H1 (cell line): ENCODE results near the gene TNFAIP8. TPM values are rescaled to one million over a fixed set of nuclear protein-coding genes. Genes with fewer than 3 reads are reported as not detected.

ENCODE experiments used
- CTCF ChIA-PET: fragments of 300-600 bp; sonication (Branson Sonifier 250); formaldehyde crosslinking; loops from one replicate; lab custom pipeline; 2021; ENCODE audit not compliant: partially characterized antibody; lab: Charles Lee
- POLR2A ChIA-PET: fragments of 300-600 bp; sonication (Branson Sonifier 250); formaldehyde crosslinking; loops from one replicate; lab custom pipeline; 2021; ENCODE audit warnings: inconsistent platforms; ENCODE audit not compliant: partially characterized antibody; lab: Charles Lee
- DNase-seq, 2 experiments: peaks; one replicate each; pipeline versions ENCODE4 v3.0.0 to v3.0.0-alpha.2; 2010 to 2022; ENCODE audit warnings: low spot score in 2 of 2, low read depth in 1 of 2, mixed read lengths in 1 of 2
- FAIRE-seq: peaks from 2 replicates; lab custom pipeline; 2011; peaks lifted over from hg19 to GRCh38; lab: Jason Lieb, UNC
- H2AFZ ChIP-seq: 2 replicates; pipeline ENCODE4 v1.8.1; 2012; ENCODE audit warnings: low read length, inconsistent platforms
- H2AK5ac ChIP-seq: 2 replicates; pipeline ENCODE4 v1.6.1; 2013; ENCODE audit warnings: low read depth, low read length
- H2BK120ac ChIP-seq: replicated peaks from 2 replicates; pipeline ENCODE3; 2013; ENCODE audit warnings: low read depth, low read length, inconsistent platforms
- H2BK12ac ChIP-seq: 2 replicates; pipeline ENCODE4 v1.6.1; 2013; ENCODE audit warnings: low read depth, low read length
- H2BK15ac ChIP-seq: 2 replicates; pipeline ENCODE4 v1.6.1; 2013; ENCODE audit warnings: low read length
- H2BK20ac ChIP-seq: 2 replicates; pipeline ENCODE4 v1.6.1; 2013; ENCODE audit warnings: low read length
- H2BK5ac ChIP-seq: 2 replicates; pipeline ENCODE4 v1.6.1; 2013; ENCODE audit warnings: low read depth, low read length
- H3K14ac ChIP-seq: 2 replicates; pipeline ENCODE4 v1.6.1; 2013; ENCODE audit warnings: inconsistent platforms; ENCODE audit not compliant: insufficient read length
- H3K18ac ChIP-seq: 2 replicates; pipeline ENCODE4 v1.6.1; 2013; ENCODE audit warnings: low read length; ENCODE audit errors: extremely low read depth
- H3K23ac ChIP-seq: 2 replicates; pipeline ENCODE4 v1.6.1; 2013; ENCODE audit warnings: inconsistent platforms; ENCODE audit not compliant: insufficient read length
- H3K23me2 ChIP-seq: 2 replicates; pipeline ENCODE4 v1.6.1; 2013; ENCODE audit warnings: low read depth, low read length
- H3K27ac ChIP-seq: 2 replicates; pipeline ENCODE4 v1.6.1; 2011; ENCODE audit warnings: low read depth, low read length, inconsistent platforms
- H3K27me3 ChIP-seq, 4 experiments: replicated peaks in 1 of 4; 1 replicate in 1 of 4; 2 replicates in 3 of 4; pipeline versions ENCODE4 v1.6.1 to v1.8.1; 2011 to 2013; ENCODE audit warnings: low read length in 3 of 4, mild to moderate bottlenecking in 3 of 4, inconsistent platforms in 2 of 4, mixed read lengths in 2 of 4, moderate library complexity in 1 of 4; ENCODE audit not compliant: control insufficient read depth in 3 of 4, insufficient read depth in 3 of 4; ENCODE audit errors: extremely low read depth in 1 of 4
- H3K36me3 ChIP-seq, 4 experiments: 2 replicates each; pipeline versions ENCODE4 v1.6.1 to v1.8.1; 2011 to 2013; ENCODE audit warnings: mild to moderate bottlenecking in 4 of 4, low read length in 3 of 4, moderate library complexity in 2 of 4, control low read depth in 1 of 4, inconsistent platforms in 1 of 4; ENCODE audit not compliant: insufficient read depth in 4 of 4, control insufficient read depth in 2 of 4
- H3K4ac ChIP-seq: replicated peaks from 2 replicates; pipeline ENCODE3; 2013; ENCODE audit warnings: low read length, low read depth, mixed read lengths, inconsistent platforms; ENCODE audit not compliant: insufficient read length
- H3K4me1 ChIP-seq, 4 experiments: replicated peaks in 1 of 4; 1 replicate in 1 of 4; 2 replicates in 3 of 4; pipeline versions ENCODE4 v1.6.1 to v1.8.1; 2011 to 2013; ENCODE audit warnings: low read length in 3 of 4, inconsistent platforms in 2 of 4, mixed read lengths in 1 of 4; ENCODE audit not compliant: insufficient read depth in 4 of 4, control insufficient read depth in 3 of 4
- H3K4me2 ChIP-seq, 2 experiments: 2 replicates each; pipeline versions ENCODE4 v1.6.1 to v1.8.1; 2011 to 2013; ENCODE audit warnings: low read depth in 2 of 2, low read length in 2 of 2, control low read depth in 1 of 2, inconsistent platforms in 1 of 2, mild to moderate bottlenecking in 1 of 2; ENCODE audit not compliant: insufficient read depth in 1 of 2
- H3K4me3 ChIP-seq, 4 experiments: fragments of 200-600, 300-600 bp in 1 of 4; sonication (generic), shearing (Covaris generic), sonication (Bioruptor Twin) in 1 of 4; 2 replicates each; pipeline versions ENCODE4 v1.5.1 to v1.8.1; 2011 to 2016; ENCODE audit warnings: low read length in 4 of 4, low read depth in 3 of 4, control low read depth in 2 of 4, inconsistent platforms in 2 of 4, mild to moderate bottlenecking in 2 of 4, mixed read lengths in 1 of 4, moderate library complexity in 1 of 4; ENCODE audit not compliant: insufficient read depth in 2 of 4; ENCODE audit errors: extremely low read depth in 1 of 4
- H3K56ac ChIP-seq: replicated peaks from 2 replicates; pipeline ENCODE3; 2013; ENCODE audit warnings: low read depth, mild to moderate bottlenecking, mixed read lengths, low read length, inconsistent platforms; ENCODE audit not compliant: insufficient read length
- H3K79me1 ChIP-seq: 2 replicates; pipeline ENCODE4 v1.6.1; 2013; ENCODE audit warnings: low read depth, low read length, control low read depth
- H3K79me2 ChIP-seq, 2 experiments: 2 replicates each; pipeline versions ENCODE4 v1.6.1 to v1.8.1; 2012 to 2013; ENCODE audit warnings: low read length in 2 of 2, mild to moderate bottlenecking in 2 of 2, inconsistent platforms in 1 of 2; ENCODE audit not compliant: insufficient read depth in 2 of 2, control insufficient read depth in 1 of 2
- H3K9ac ChIP-seq, 4 experiments: replicated peaks in 1 of 4; 1 replicate in 1 of 4; 2 replicates in 3 of 4; pipeline versions ENCODE4 v1.6.1 to v1.8.1; 2011 to 2013; ENCODE audit warnings: low read depth in 3 of 4, low read length in 3 of 4, control low read depth in 2 of 4, mild to moderate bottlenecking in 2 of 4, moderate library complexity in 2 of 4, inconsistent platforms in 1 of 4; ENCODE audit errors: extremely low read depth in 1 of 4
- H3K9me3 ChIP-seq, 2 experiments: 2 replicates each; pipeline versions ENCODE4 v1.6.1 to v1.8.1; 2012 to 2013; ENCODE audit warnings: mild to moderate bottlenecking in 2 of 2, moderate library complexity in 2 of 2, control low read depth in 1 of 2, inconsistent platforms in 1 of 2, low read depth in 1 of 2, low read length in 1 of 2, mixed read lengths in 1 of 2; ENCODE audit not compliant: insufficient read depth in 2 of 2
- H4K20me1 ChIP-seq, 2 experiments: replicated peaks in 1 of 2; 2 replicates each; pipeline versions ENCODE3 to v1.8.1; 2011 to 2013; ENCODE audit warnings: inconsistent platforms in 2 of 2, low read length in 2 of 2, mild to moderate bottlenecking in 1 of 2; ENCODE audit not compliant: insufficient read depth in 2 of 2, control insufficient read depth in 1 of 2
- H4K5ac ChIP-seq: 2 replicates; pipeline ENCODE4 v1.6.1; 2013; ENCODE audit warnings: low read length, low read depth, mixed read lengths, inconsistent platforms; ENCODE audit not compliant: insufficient read length
- H4K8ac ChIP-seq: 2 replicates; pipeline ENCODE4 v1.8.0; 2013; ENCODE audit warnings: mild to moderate bottlenecking, moderate library complexity, low read length, inconsistent platforms; ENCODE audit not compliant: insufficient read depth; ENCODE audit errors: extremely low read depth
- H4K91ac ChIP-seq: replicated peaks from 2 replicates; pipeline ENCODE3; 2013; ENCODE audit warnings: low read length, mixed read lengths, inconsistent platforms; ENCODE audit not compliant: insufficient read length
- ASH2L ChIP-seq: fragments of 200-600, 300-600 bp; sonication (generic); IDR thresholded peaks from one replicate; pipeline ENCODE4 v1.7.1; 2017; ENCODE audit warnings: low read length
- CEBPB ChIP-seq: IDR thresholded peaks from 2 replicates; pipeline ENCODE4 v1.6.1; 2012; ENCODE audit warnings: low read depth, low read length
- CHD2 ChIP-seq: IDR thresholded peaks from 2 replicates; pipeline ENCODE4 v1.6.1; 2012; ENCODE audit warnings: low read length, improper control_type of control experiment
- FOSL1 ChIP-seq: IDR thresholded peaks from 2 replicates; pipeline ENCODE4 v1.6.1; 2011; ENCODE audit warnings: mild to moderate bottlenecking, low read depth, low read length, moderate library complexity; ENCODE audit not compliant: insufficient read depth
- GTF2F1 ChIP-seq: IDR thresholded peaks from 2 replicates; pipeline ENCODE4 v1.6.1; 2012; ENCODE audit warnings: low read depth, low read length, improper control_type of control experiment, borderline replicate concordance
- JUN ChIP-seq: IDR thresholded peaks from 2 replicates; pipeline ENCODE4 v1.6.1; 2011; ENCODE audit warnings: low read depth, mild to moderate bottlenecking, improper control_type of control experiment, low read length
- JUND ChIP-seq: IDR thresholded peaks from 2 replicates; pipeline ENCODE4 v1.6.1; 2011; ENCODE audit warnings: mild to moderate bottlenecking, improper control_type of control experiment, low read length
- MAFK ChIP-seq: IDR thresholded peaks from 2 replicates; pipeline ENCODE4 v1.6.1; 2012; ENCODE audit warnings: low read depth, mild to moderate bottlenecking, improper control_type of control experiment, low read length
- POLR2A ChIP-seq, 2 experiments: IDR thresholded peaks; 1 replicate in 1 of 2; 2 replicates in 1 of 2; pipeline ENCODE4 v1.6.1; 2011; ENCODE audit warnings: low read depth in 2 of 2, low read length in 2 of 2, mild to moderate bottlenecking in 2 of 2; ENCODE audit errors: control extremely low read depth in 1 of 2
- POLR2AphosphoS5 ChIP-seq: IDR thresholded peaks from 2 replicates; pipeline ENCODE4 v1.6.1; 2011; ENCODE audit warnings: low read depth, low read length
- RNF2 ChIP-seq: fragments of 200-900, 300-1000 bp; sonication (generic); IDR thresholded peaks from 2 replicates; pipeline ENCODE4 v1.7.1; 2016; ENCODE audit warnings: borderline replicate concordance, low read depth, mild to moderate bottlenecking, antibody characterized with exemption, low read length; ENCODE audit not compliant: poor library complexity, severe bottlenecking; ENCODE audit errors: missing control alignments
- SIRT6 ChIP-seq: IDR thresholded peaks from one replicate; pipeline ENCODE4 v1.7.1; 2012; ENCODE audit warnings: low read length, inconsistent platforms
- SP1 ChIP-seq: IDR thresholded peaks from 2 replicates; pipeline ENCODE4 v1.6.1; 2011; ENCODE audit warnings: low read depth, low read length
- SP4 ChIP-seq: IDR thresholded peaks from 2 replicates; pipeline ENCODE4 v1.6.1; 2012; ENCODE audit warnings: low read length, inconsistent platforms
- WGBS, 2 experiments: shearing (Covaris generic) in 1 of 2; methylation state at CpG; one replicate each; pipeline versions ENCODE4 v1.1.6 to v1.1.7; 2013 to 2015; ENCODE audit warnings: low lambda C conversion rate in 2 of 2, mixed read lengths in 2 of 2, inconsistent platforms in 1 of 2, low coverage in 1 of 2, missing lambda C conversion rate in 1 of 2; ENCODE audit not compliant: insufficient replicate concordance in 2 of 2, insufficient coverage in 1 of 2, insufficient read length in 1 of 2; ENCODE audit errors: extremely low coverage in 1 of 2, missing lambda C conversion rate in 1 of 2; 5-methylcytosine and 5-hydroxymethylcytosine counted together
- polyA plus RNA-seq, 7 experiments: library from polyadenylated mRNA; depleted of rRNA in 3 of 7; stranded (reverse) in 5 of 7; unstranded in 2 of 7; fragments of >200 nt in 5 of 7; fragments of 200-250 nt in 2 of 7; gene quantifications; 1 replicate in 5 of 7; 2 replicates in 1 of 7; 4 replicates in 1 of 7; pipeline versions ENCODE4 v1.2.1 to v1.2.3, GENCODE V29; 2011 to 2013; ENCODE audit warnings: missing spikeins in 2 of 7, mixed read lengths in 2 of 7
- total RNA-seq: library from RNA; stranded (reverse); fragmentation: NEBNext Ultra II Directional; extraction: Animal tissue kit (Norgen Biotek cat#: 25700); gene quantifications from 2 replicates; pipeline ENCODE4 v1.2.1, GENCODE V29; 2021
- TF ChIP-seq, protein P1 (sequence below): IDR thresholded peaks from 2 replicates; pipeline ENCODE4 v1.6.1; 2012; ENCODE audit warnings: low read length, inconsistent platforms

TNFAIP8 gene
- total and polyA plus RNA-seq, 2 of the 8 experiments (the other 6 are each of a cell fraction or from before 2014, with no cell fraction given): 12.4 to 19.3 TPM

DNA sequence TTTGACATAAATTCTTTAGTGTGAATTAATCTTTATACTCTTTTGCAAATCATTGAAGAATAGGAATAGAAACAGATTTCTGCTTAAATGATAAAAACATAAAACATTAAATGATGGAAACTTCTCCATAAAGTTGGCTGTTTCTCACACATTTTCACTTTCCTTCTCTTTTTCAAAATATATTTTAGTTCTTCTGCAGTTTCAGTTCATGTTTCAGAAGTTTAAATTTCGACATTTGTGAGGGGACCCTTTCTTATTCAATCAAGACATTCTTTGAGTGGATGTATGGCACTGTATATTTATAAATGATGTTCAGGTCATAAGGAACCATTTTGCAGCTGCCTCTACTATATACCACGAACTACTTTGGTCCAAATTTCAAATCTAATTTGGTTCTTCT, 34.6 kb downstream of the TNFAIP8 start:
- ChIA-PET POLR2A (no interaction called here), CTCF (interaction anchor here (0.7 to 1.6 kb wide), 4 partner anchors 20 to 403 kb away, joined by 3 to 6 read pairs (median 4); no protein-coding TSS in a partner anchor)
- H3K23ac ChIP-seq: no peak overlapping the region
- H3K4me3 ChIP-seq: no peak overlapping the region
- no peak overlapping the region for H2AFZ ChIP-seq
- H3K4me2 ChIP-seq: no peak overlapping the region
- H3K56ac ChIP-seq: no peak overlapping the region
- no peak overlapping the region for H2BK12ac ChIP-seq
- H3K4ac ChIP-seq: no peak overlapping the region
- no peak overlapping the region for H2BK20ac ChIP-seq
- no peak overlapping the region for H2AK5ac ChIP-seq
- no peaks in the 10 kb centered on the region for H3K9me3 ChIP-seq
- H3K79me1 ChIP-seq: 0 out of 2 replicates have a peak, but pooled peaks cover 2% of the 10 kb centered on the region
- no peak overlapping the region for H2BK15ac ChIP-seq
- no peaks in the 10 kb centered on the region; a peak in 1 of 4 replicates for H3K79me2 ChIP-seq
- no peak overlapping the region for H2BK120ac ChIP-seq
- H4K5ac ChIP-seq: no peak overlapping the region
- 80 to 100% methylated on average over 1 to 2 of the region's 2 CpGs for WGBS, 2 experiments
- H4K20me1 ChIP-seq: no peaks in the 10 kb centered on the region
- FAIRE-seq (no peak), DNase-seq (no peak)
- no peaks in the 10 kb centered on the region for H3K23me2 ChIP-seq
- no peak overlapping the region for H3K18ac ChIP-seq
- peaks cover 0 to 12% (median 4%) of the 10 kb centered on the region in 4 experiments; a peak in 2 of 7 replicates for H3K4me1 ChIP-seq
- H3K36me3 ChIP-seq: no peaks in the 10 kb centered on the region; a peak in 2 of 8 replicates
- no peak overlapping the region for H4K8ac ChIP-seq
- H3K27me3 ChIP-seq: no peaks in the 10 kb centered on the region
- no peak overlapping the region for H4K91ac ChIP-seq
- H3K9ac ChIP-seq: no peak overlapping the region
- no peak overlapping the region for H3K14ac ChIP-seq
- no peak overlapping the region for H2BK5ac ChIP-seq
- no peak overlapping the region for H3K27ac ChIP-seq
- TF ChIP-seq JUN (no peak), RNF2 (no peak), CHD2 (no peak), POLR2A (IDR thresholded peaks at IDR 0.05; ENCODE audit: control extremely low read depth in 1 of 2, low read depth in 2 of 2, low read length in 2 of 2) (no peak), POLR2AphosphoS5 (no peak), SP4 (no peak), CEBPB (no peak), FOSL1 (no peak), ASH2L (no peak), JUND (no peak), MAFK (no peak), SIRT6 (no peak), GTF2F1 (no peak), SP1 (no peak)
- TF ChIP-seq, protein P1, sequence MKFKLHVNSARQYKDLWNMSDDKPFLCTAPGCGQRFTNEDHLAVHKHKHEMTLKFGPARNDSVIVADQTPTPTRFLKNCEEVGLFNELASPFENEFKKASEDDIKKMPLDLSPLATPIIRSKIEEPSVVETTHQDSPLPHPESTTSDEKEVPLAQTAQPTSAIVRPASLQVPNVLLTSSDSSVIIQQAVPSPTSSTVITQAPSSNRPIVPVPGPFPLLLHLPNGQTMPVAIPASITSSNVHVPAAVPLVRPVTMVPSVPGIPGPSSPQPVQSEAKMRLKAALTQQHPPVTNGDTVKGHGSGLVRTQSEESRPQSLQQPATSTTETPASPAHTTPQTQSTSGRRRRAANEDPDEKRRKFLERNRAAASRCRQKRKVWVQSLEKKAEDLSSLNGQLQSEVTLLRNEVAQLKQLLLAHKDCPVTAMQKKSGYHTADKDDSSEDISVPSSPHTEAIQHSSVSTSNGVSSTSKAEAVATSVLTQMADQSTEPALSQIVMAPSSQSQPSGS: no peak
